Activated CD4-positive, CD25-positive, alpha-beta regulatory T cell treated with anti-CD3 and anti-CD28 coated beads, Interleukin-2, amount 50 U/mL, for 72 hours (primary cell): ENCODE data around the gene EMP1.
"Not testable (repeated sequence)": the region's sequence is repeated elsewhere in the genome, so short reads cannot be mapped to it uniquely, and the experiment has no call there.

Experiments
- DNase-seq: peaks from one replicate; pipeline ENCODE4 v3.0.0; 2021

The EMP1 gene

DNA sequence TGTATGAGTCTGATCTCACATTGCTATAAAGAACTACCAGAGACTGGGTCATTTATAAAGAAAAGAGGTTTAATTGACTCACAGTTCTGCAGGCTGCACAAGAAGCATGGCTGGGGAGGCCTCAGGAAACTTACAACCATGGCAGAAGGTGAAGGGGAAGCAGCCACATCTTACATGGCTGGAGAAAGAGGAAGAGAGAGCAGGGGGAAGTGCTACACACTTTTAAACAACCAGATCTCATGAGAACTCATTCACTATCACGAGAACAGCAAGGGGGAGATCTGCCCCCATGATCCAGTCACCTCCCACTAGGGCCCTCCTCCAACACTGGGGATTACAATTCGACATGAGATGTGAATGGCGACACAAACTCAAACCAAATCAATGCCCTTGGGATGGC is 71.3 kb downstream of the EMP1 start:
- DNase-seq, result not testable (repeated sequence)

DNA sequence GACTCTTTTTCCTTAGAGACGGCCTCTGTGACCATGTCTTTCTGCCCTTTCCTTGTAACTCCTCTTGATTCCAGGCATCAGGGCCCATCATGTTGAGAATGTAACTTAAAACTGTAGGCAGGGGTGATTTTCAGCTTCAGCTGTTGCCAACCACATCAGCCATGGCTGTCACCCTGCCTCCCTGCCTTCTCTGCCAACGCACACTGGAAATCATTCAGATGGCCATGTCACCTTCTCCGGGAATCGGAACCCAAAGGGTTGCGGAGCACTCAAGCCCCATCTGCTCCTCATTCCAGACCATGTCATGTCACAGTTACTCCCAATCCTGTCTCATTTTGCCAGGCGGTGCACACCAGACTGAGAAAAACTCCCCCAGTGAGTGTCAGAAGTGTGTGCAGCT is 72.1 kb downstream of the EMP1 start:
- DNase-seq, result no peak
